ENCODE data around the gene DBP. TPM values are rescaled to one million over a fixed set of nuclear protein-coding genes. Genes with fewer than 3 reads are reported as not detected.
A peak's percentile ranks its signal among the peaks of the same experiment; 100 is the strongest.

Gene DBP
- total and polyA plus RNA-seq, 10 of the 15 experiments (the other 5 are each of a cell fraction or from before 2014, with no cell fraction given) = 2.0 to 10.6 (median 6.9) TPM

DNA sequence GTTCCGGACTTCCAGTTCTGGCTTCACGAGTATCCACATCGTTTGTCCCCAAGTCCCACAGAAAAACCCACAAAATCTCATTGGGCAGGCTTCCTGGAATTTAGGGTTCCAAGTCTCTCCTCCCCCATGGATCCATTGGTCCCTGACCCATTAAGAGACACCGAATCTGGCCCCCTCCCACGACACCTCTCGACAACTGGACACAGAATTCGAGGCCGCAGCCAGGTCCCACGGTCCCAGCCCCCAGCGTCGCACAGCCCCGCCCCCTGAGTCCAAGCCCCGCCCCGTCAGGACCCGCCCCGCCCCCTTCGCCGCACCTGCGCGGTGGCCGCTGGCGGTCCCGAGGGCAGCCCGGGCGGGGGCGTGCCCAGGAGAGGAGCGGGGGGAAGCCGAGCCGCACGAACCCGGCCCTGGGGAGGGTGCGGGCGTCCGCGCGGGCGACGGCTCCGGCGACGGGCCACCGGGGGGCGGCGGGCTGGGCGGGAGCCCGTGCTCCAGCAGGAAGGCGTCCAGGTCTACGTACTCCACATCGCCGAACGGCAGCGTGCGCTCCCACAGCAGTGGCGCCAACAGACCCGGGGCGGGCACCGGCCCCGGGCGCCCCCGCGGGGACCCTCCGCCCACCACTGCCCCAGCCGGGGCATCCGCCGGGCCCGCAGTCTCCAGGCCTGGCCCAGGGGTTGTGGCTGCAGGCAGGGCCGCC is 1.8 kb downstream of the DBP start (continued):
- TF ChIP-seq, protein P1, sequence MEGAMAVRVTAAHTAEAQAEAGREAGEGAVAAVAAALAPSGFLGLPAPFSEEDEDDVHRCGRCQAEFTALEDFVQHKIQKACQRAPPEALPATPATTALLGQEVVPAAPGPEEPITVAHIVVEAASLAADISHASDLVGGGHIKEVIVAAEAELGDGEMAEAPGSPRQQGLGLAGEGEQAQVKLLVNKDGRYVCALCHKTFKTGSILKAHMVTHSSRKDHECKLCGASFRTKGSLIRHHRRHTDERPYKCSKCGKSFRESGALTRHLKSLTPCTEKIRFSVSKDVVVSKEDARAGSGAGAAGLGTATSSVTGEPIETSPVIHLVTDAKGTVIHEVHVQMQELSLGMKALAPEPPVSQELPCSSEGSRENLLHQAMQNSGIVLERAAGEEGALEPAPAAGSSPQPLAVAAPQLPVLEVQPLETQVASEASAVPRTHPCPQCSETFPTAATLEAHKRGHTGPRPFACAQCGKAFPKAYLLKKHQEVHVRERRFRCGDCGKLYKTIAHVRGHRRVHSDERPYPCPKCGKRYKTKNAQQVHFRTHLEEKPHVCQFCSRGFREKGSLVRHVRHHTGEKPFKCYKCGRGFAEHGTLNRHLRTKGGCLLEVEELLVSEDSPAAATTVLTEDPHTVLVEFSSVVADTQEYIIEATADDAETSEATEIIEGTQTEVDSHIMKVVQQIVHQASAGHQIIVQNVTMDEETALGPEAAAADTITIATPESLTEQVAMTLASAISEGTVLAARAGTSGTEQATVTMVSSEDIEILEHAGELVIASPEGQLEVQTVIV (IDR thresholded peaks at IDR 0.05; ENCODE audit: borderline replicate concordance, partially characterized antibody) = no peak
- TF ChIP-seq MEF2B (IDR thresholded peaks at IDR 0.05; ENCODE audit: partially characterized antibody, poor library complexity, severe bottlenecking) (no peak), NR2C1 (IDR thresholded peaks at IDR 0.05) (no peak), PAX5 (IDR thresholded peaks at IDR 0.05; ENCODE audit: borderline replicate concordance, low read depth, low read length) (no peak), RB1 (IDR thresholded peaks at IDR 0.05; ENCODE audit: borderline replicate concordance) (no peak), NRF1 (conservative IDR thresholded peaks at IDR 0.05; ENCODE audit: low read depth, low read length) (peak; percentile 46), ZNF274 (IDR thresholded peaks at IDR 0.05; ENCODE audit: insufficient read depth, insufficient read length) (no peak), SUZ12 (IDR thresholded peaks at IDR 0.05; ENCODE audit: unreplicated experiment) (no peak), YBX1 (IDR thresholded peaks at IDR 0.05) (no peak), ZZZ3 (IDR thresholded peaks at IDR 0.05; ENCODE audit: control insufficient read depth, insufficient read length, low read depth) (no peak), NFYA (IDR thresholded peaks at IDR 0.05; ENCODE audit: borderline replicate concordance, low read depth, low read length) (no peak), NFYB (IDR thresholded peaks at IDR 0.05; ENCODE audit: insufficient read depth, low read depth, low read length) (no peak), SREBF2 (IDR thresholded peaks at IDR 0.05; ENCODE audit: low read length) (no peak), ZSCAN29 (IDR thresholded peaks at IDR 0.05) (no peak), HDGF (IDR thresholded peaks at IDR 0.05) (no peak), STAT3 (IDR thresholded peaks at IDR 0.05; ENCODE audit: low read depth, low read length) (no peak), NFIC (IDR thresholded peaks at IDR 0.05; ENCODE audit: low read depth, low read length) (no peak), ZNF24 (IDR thresholded peaks at IDR 0.05) (0 out of 2 replicates have a peak, but pooled peaks have one; percentile 31), CHD2 (IDR thresholded peaks at IDR 0.05; ENCODE audit: borderline replicate concordance, low read depth, low read length) (no peak), CHD1 (IDR thresholded peaks at IDR 0.05; ENCODE audit: low read depth, low read length) (no peak), RCOR1 (conservative IDR thresholded peaks at IDR 0.05; ENCODE audit: low read depth, low read length) (no peak), ZNF217 (IDR thresholded peaks at IDR 0.05) (no peak)
- TF ChIP-seq, protein P2, sequence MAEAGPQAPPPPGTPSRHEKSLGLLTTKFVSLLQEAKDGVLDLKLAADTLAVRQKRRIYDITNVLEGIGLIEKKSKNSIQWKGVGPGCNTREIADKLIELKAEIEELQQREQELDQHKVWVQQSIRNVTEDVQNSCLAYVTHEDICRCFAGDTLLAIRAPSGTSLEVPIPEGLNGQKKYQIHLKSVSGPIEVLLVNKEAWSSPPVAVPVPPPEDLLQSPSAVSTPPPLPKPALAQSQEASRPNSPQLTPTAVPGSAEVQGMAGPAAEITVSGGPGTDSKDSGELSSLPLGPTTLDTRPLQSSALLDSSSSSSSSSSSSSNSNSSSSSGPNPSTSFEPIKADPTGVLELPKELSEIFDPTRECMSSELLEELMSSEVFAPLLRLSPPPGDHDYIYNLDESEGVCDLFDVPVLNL (IDR thresholded peaks at IDR 0.05; ENCODE audit: low read depth, low read length) = no peak
- TF ChIP-seq, protein P3, sequence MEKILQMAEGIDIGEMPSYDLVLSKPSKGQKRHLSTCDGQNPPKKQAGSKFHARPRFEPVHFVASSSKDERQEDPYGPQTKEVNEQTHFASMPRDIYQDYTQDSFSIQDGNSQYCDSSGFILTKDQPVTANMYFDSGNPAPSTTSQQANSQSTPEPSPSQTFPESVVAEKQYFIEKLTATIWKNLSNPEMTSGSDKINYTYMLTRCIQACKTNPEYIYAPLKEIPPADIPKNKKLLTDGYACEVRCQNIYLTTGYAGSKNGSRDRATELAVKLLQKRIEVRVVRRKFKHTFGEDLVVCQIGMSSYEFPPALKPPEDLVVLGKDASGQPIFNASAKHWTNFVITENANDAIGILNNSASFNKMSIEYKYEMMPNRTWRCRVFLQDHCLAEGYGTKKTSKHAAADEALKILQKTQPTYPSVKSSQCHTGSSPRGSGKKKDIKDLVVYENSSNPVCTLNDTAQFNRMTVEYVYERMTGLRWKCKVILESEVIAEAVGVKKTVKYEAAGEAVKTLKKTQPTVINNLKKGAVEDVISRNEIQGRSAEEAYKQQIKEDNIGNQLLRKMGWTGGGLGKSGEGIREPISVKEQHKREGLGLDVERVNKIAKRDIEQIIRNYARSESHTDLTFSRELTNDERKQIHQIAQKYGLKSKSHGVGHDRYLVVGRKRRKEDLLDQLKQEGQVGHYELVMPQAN (conservative IDR thresholded peaks at IDR 0.05) = peak; percentile 71
- TF ChIP-seq, protein P4, sequence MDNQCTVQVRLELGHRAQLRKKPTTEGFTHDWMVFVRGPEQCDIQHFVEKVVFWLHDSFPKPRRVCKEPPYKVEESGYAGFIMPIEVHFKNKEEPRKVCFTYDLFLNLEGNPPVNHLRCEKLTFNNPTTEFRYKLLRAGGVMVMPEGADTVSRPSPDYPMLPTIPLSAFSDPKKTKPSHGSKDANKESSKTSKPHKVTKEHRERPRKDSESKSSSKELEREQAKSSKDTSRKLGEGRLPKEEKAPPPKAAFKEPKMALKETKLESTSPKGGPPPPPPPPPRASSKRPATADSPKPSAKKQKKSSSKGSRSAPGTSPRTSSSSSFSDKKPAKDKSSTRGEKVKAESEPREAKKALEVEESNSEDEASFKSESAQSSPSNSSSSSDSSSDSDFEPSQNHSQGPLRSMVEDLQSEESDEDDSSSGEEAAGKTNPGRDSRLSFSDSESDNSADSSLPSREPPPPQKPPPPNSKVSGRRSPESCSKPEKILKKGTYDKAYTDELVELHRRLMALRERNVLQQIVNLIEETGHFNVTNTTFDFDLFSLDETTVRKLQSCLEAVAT (IDR thresholded peaks at IDR 0.05) = peak; percentile 47; the same call in 1 of the 2 replicates
